ENCODE data around the gene B4GALNT4.

Gene B4GALNT4

DNA sequence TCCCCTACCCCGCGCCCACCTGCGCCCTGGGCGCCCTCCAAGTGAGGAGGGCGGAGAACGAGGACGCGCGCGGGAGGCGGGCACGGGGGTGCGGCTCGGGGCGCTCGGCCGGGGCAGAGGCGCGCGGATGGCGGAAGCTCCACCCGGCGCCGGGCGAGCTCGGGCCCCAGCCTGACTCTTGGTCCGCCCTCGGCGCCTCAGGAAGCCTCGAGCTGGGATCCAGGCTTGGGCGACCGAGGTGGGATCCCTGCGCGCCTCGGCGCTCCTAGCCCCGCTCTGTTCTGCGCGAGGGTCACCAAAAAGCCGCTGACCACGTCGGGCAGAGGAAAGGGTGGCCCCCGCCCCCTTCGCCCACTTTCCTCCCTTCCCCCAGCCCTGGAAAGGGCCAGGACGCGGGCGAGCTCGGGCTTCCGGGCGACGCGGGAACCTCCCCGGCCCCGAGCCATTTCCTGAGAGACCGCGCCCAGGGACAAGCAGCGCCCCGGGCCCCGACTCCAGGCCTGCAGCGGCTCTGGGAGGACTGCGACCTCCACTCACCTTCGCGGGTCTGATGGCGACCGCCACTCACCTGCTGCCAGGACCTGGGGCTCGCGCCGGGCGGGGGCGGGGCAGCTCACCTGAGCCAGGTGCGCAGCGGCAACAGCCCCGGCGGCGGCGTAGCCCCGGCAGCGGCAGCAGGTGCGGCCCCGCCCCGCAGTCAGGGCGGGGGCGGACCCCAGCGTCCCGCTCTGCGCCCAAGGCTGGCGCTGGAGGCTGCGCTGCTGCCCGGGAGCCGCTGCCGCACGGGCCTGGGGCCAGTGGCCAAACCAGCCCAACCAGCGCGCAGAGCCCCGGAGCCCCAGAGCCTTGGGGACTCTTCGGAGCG, 47.7 kb downstream of the B4GALNT4 start:
- TF ChIP-seq, protein P1, sequence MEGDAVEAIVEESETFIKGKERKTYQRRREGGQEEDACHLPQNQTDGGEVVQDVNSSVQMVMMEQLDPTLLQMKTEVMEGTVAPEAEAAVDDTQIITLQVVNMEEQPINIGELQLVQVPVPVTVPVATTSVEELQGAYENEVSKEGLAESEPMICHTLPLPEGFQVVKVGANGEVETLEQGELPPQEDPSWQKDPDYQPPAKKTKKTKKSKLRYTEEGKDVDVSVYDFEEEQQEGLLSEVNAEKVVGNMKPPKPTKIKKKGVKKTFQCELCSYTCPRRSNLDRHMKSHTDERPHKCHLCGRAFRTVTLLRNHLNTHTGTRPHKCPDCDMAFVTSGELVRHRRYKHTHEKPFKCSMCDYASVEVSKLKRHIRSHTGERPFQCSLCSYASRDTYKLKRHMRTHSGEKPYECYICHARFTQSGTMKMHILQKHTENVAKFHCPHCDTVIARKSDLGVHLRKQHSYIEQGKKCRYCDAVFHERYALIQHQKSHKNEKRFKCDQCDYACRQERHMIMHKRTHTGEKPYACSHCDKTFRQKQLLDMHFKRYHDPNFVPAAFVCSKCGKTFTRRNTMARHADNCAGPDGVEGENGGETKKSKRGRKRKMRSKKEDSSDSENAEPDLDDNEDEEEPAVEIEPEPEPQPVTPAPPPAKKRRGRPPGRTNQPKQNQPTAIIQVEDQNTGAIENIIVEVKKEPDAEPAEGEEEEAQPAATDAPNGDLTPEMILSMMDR (IDR thresholded peaks at IDR 0.05; ENCODE audit: low read depth, low read length, missing control alignments) = no peak
- peak overlapping the region; percentile 22 for H3K4me3 ChIP-seq (ENCODE audit: low read depth, low read length)
- DNase-seq (ENCODE audit: low read depth) = no peak
- in situ Hi-C loops (cut with HindIII; ENCODE audit: low sequenced_read_pairs) = no loop called here

- no peak overlapping the region for H3K4me3 ChIP-seq (ENCODE audit: low read depth, low read length)
- TF ChIP-seq, protein P1 (IDR thresholded peaks at IDR 0.05; ENCODE audit: low read depth, low read length, missing control alignments) = no peak
- DNase-seq (ENCODE audit: low read depth) = no peak
- in situ Hi-C loops (cut with HindIII; ENCODE audit: low sequenced_read_pairs) = no loop called here
Measured at GRCh38 chr11:417652-418342, 48.5 kb downstream of the B4GALNT4 start.

- DNase-seq (ENCODE audit: low read depth) = no peak
- TF ChIP-seq, protein P1 (IDR thresholded peaks at IDR 0.05; ENCODE audit: low read depth, low read length, missing control alignments) = no peak
- H3K4me3 ChIP-seq (ENCODE audit: low read depth, low read length) = no peak overlapping the region
- in situ Hi-C loops (cut with HindIII; ENCODE audit: low sequenced_read_pairs) = no loop called here
Measured at GRCh38 chr11:418343-419247, 49.3 kb downstream of the B4GALNT4 start.

DNA sequence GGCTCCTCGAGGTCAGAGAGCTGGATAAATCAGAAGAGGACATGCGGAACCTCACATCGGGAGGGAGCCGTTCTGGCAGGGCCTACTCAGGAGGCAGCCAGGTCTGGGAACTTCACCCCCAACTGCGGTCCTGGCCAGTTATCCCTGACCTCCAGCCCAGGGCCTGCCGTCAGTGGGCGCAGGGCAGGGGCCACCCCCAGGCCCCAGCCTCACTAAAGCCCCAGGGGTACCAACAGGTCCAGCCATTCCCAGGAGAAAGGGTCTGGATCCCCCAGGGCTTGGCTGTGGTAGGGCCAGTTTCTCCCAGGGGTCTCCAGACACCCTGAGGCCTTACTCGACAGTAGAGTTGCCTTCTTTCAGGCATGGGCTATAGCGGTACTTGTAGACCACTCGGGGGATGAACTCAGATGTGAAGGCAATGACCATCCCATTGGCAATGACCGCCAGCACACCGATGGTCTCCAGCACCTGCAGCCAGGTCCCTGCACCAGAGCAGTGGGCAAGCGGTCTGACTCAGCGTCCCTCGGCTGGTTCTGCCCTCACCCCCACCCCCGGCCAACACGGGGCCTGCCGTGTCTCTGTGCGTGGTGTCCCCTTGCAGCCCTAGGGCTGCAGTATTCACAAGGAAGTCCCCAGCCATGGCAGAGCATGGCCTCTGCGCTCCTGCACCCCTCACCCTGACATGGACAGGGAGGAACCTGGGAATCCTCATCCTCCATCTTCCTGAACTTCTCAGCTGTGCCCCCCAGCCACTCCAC, 50.1 kb downstream of the B4GALNT4 start:
- no peak for DNase-seq (ENCODE audit: low read depth)
- in situ Hi-C loops (cut with HindIII; ENCODE audit: low sequenced_read_pairs) = no loop called here
- no peak overlapping the region for H3K4me3 ChIP-seq (ENCODE audit: low read depth, low read length)
- TF ChIP-seq, protein P1 (IDR thresholded peaks at IDR 0.05; ENCODE audit: low read depth, low read length, missing control alignments) = no peak

- H3K4me3 ChIP-seq (ENCODE audit: low read depth, low read length) = no peak overlapping the region
- TF ChIP-seq, protein P1 (IDR thresholded peaks at IDR 0.05; ENCODE audit: low read depth, low read length, missing control alignments) = no peak
- in situ Hi-C loops (cut with HindIII; ENCODE audit: low sequenced_read_pairs) = no loop called here
- DNase-seq (ENCODE audit: low read depth) = no peak
Measured at GRCh38 chr11:420054-420910, 51.0 kb downstream of the B4GALNT4 start.
